Endothelial cell of umbilical vein (primary cell): Measurements from ENCODE around the gene BCAS2. TPM values are rescaled to one million over a fixed set of nuclear protein-coding genes. Genes with fewer than 3 reads are reported as not detected.

Experiments
- BruUV-seq: library from RNA; stranded (reverse); fragments of 400-500 nt; replicated peaks from 2 replicates; lab custom pipeline; 2021; lab: Mats Ljungman, UMichigan
- CTCF ChIA-PET: fragments of 300-600, 350-600 bp; sonication (Branson Sonifier 250); formaldehyde crosslinking; loops from one replicate; lab custom pipeline; 2021; ENCODE audit warnings: antibody characterized with exemption, inconsistent platforms; lab: Charles Lee
- POLR2A ChIA-PET: fragments of 300-600, 350-600 bp; sonication (Branson Sonifier 250); formaldehyde crosslinking; loops from one replicate; lab custom pipeline; 2021; ENCODE audit warnings: antibody characterized with exemption, inconsistent platforms; lab: Charles Lee
- DNase-seq: peaks from one replicate; pipeline ENCODE4 v3.0.0-alpha.2; 2011; ENCODE audit warnings: low read depth, low spot score
- FAIRE-seq: peaks from 2 replicates; lab custom pipeline; 2011; peaks lifted over from hg19 to GRCh38; lab: Jason Lieb, UNC
- H2AFZ ChIP-seq: 2 replicates; pipeline ENCODE4 v1.6.0; 2012; ENCODE audit warnings: low read depth, low read length, control low read depth, inconsistent platforms
- H3K27ac ChIP-seq: 2 replicates; pipeline ENCODE4 v1.5.1; 2011; ENCODE audit warnings: low read depth, mild to moderate bottlenecking, control low read depth, low read length, moderate library complexity; ENCODE audit not compliant: insufficient read depth
- H3K27me3 ChIP-seq, 2 experiments: 2 replicates each; pipeline versions ENCODE4 v1.6.0 to v1.6.1; 2011; ENCODE audit warnings: low read length in 2 of 2, mixed read lengths in 1 of 2; ENCODE audit not compliant: control insufficient read depth in 2 of 2, insufficient read depth in 2 of 2
- H3K36me3 ChIP-seq, 2 experiments: 2 replicates in 1 of 2; 3 replicates in 1 of 2; pipeline ENCODE4 v1.5.1; 2011; ENCODE audit warnings: low read length in 2 of 2, mild to moderate bottlenecking in 1 of 2, moderate library complexity in 1 of 2; ENCODE audit not compliant: control insufficient read depth in 2 of 2, insufficient read depth in 2 of 2; ENCODE audit errors: extremely low read depth in 1 of 2
- H3K4me1 ChIP-seq: 3 replicates; pipeline ENCODE4 v1.5.1; 2011; ENCODE audit warnings: mild to moderate bottlenecking, low read length; ENCODE audit not compliant: control insufficient read depth, insufficient read depth; ENCODE audit errors: extremely low read depth
- H3K4me2 ChIP-seq: 2 replicates; pipeline ENCODE4 v1.6.1; 2011; ENCODE audit warnings: low read length, control low read depth, mixed read lengths; ENCODE audit not compliant: insufficient read depth
- H3K4me3 ChIP-seq, 3 experiments: fragments of 200-600 bp in 1 of 3; sonication (generic), shearing (Covaris generic) in 1 of 3; replicated peaks in 1 of 3; 2 replicates each; pipeline ENCODE4 v1.5.1; 2011 to 2016; ENCODE audit warnings: control low read depth in 3 of 3, low read length in 3 of 3, mild to moderate bottlenecking in 2 of 3, inconsistent platforms in 1 of 3, low read depth in 1 of 3, moderate library complexity in 1 of 3; ENCODE audit not compliant: insufficient read depth in 1 of 3
- H3K79me2 ChIP-seq: 2 replicates; pipeline ENCODE4 v1.6.0; 2012; ENCODE audit warnings: low read length, inconsistent platforms; ENCODE audit not compliant: control insufficient read depth, insufficient read depth
- H3K9ac ChIP-seq: replicated peaks from 2 replicates; pipeline ENCODE3; 2011; ENCODE audit warnings: low read length, control low read depth; ENCODE audit not compliant: insufficient read depth; ENCODE audit errors: extremely low read depth
- H3K9me1 ChIP-seq: replicated peaks from 3 replicates; pipeline ENCODE4 v1.6.0; 2011; ENCODE audit warnings: mild to moderate bottlenecking, low read length; ENCODE audit not compliant: control insufficient read depth, insufficient read depth; ENCODE audit errors: extremely low read depth
- H3K9me3 ChIP-seq: replicated peaks from 2 replicates; pipeline ENCODE4 v1.5.1; 2012; ENCODE audit warnings: low read length, inconsistent platforms; ENCODE audit not compliant: control insufficient read depth, insufficient read depth
- H4K20me1 ChIP-seq: replicated peaks from 2 replicates; pipeline ENCODE3; 2011; ENCODE audit warnings: mild to moderate bottlenecking, low read length; ENCODE audit not compliant: control insufficient read depth, insufficient read depth; ENCODE audit errors: extremely low read depth
- EZH2 ChIP-seq: IDR thresholded peaks from 2 replicates; pipeline ENCODE4 v1.6.1; 2012; ENCODE audit warnings: borderline replicate concordance, low read depth, mild to moderate bottlenecking, moderate library complexity, low read length, inconsistent platforms; ENCODE audit not compliant: severe bottlenecking
- MYC ChIP-seq: IDR thresholded peaks from one replicate; pipeline ENCODE4 v1.6.1; 2011; ENCODE audit warnings: mild to moderate bottlenecking, low read depth, low read length
- POLR2A ChIP-seq: IDR thresholded peaks from 2 replicates; pipeline ENCODE4 v1.6.1; 2012; ENCODE audit warnings: low read depth, mild to moderate bottlenecking, control low read depth, low read length
- POLR2AphosphoS5 ChIP-seq: IDR thresholded peaks from 2 replicates; pipeline ENCODE4 v1.6.1; 2012; ENCODE audit warnings: low read depth, mild to moderate bottlenecking, control low read depth, low read length, moderate library complexity; ENCODE audit not compliant: insufficient read depth
- dilution Hi-C: fragments of 300-500 bp; cut with MboI; formaldehyde crosslinking; loops from one replicate; pipeline ENCODE4 v1.15.0; 2019; ENCODE audit warnings: low sequenced_read_pairs; ENCODE audit not compliant: extremely low pct_ligation_motif_present
- intact Hi-C: fragments of 100-400 bp; cut with micrococcal nuclease; formaldehyde crosslinking; loops from one replicate; pipeline ENCODE4 v1.10.0; 2022
- polyA plus RNA-seq, 4 experiments: library from polyadenylated mRNA; depleted of rRNA in 3 of 4; stranded (reverse) in 3 of 4; unstranded in 1 of 4; fragments of >200 nt; gene quantifications; 2 replicates each; pipeline versions ENCODE4 v1.2.1 to v1.2.3, GENCODE V29; 2011 to 2012; ENCODE audit warnings: missing spikeins in 1 of 4
- total RNA-seq: library from RNA; stranded (reverse); gene quantifications from 2 replicates; pipeline ENCODE4 v1.2.3, GENCODE V29; 2021

The BCAS2 gene
- total and polyA plus RNA-seq, 2 donors (not counting 3 experiments of a cell fraction or from before 2014, with no cell fraction given) = 12.5 to 43.5 TPM

DNA sequence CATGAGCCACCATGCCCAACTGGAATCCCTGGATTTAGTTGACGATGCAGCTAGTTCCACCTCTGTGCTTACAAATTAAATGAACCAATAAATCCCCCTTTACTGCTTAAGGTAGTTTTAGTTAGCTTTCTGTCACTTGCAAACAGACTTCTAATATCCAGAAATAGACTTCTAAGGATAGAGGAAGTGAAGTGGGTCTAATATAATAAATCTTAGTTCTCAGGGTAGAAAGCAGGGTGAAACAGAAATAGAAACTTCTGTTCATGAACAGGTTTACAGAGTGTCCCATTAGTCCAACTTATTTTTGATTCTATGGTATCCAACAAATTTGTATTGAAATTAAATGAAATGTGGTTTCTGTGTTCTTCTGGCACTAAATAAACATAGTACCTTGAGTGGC lies 20.1 kb downstream of the BCAS2 start:
- FAIRE-seq (no peak), DNase-seq (no peak)
- Histone ChIP-seq H3K9ac (no peak overlapping the region), H3K27me3 (no peaks in the 10 kb centered on the region), H3K4me1 (no peaks in the 10 kb centered on the region), H3K36me3 (no peaks in the 10 kb centered on the region), H3K4me3 (no peak overlapping the region), H3K4me2 (no peak overlapping the region), H2AFZ (no peak overlapping the region), H3K9me1 (no peaks in the 10 kb centered on the region), H3K27ac (no peak overlapping the region), H4K20me1 (no peaks in the 10 kb centered on the region), H3K9me3 (no peaks in the 10 kb centered on the region), H3K79me2 (no peaks in the 10 kb centered on the region)
- dilution Hi-C loops (no loop called here), intact Hi-C loops (no loop called here)
- ChIA-PET CTCF (interaction anchor here (1.4 kb wide), 1 partner anchor 9 kb away, joined by 3 read pairs; no protein-coding TSS in a partner anchor), POLR2A (no interaction called here)
- TF ChIP-seq POLR2AphosphoS5 = no peak
- no TSS peak for BruUV-seq

DNA sequence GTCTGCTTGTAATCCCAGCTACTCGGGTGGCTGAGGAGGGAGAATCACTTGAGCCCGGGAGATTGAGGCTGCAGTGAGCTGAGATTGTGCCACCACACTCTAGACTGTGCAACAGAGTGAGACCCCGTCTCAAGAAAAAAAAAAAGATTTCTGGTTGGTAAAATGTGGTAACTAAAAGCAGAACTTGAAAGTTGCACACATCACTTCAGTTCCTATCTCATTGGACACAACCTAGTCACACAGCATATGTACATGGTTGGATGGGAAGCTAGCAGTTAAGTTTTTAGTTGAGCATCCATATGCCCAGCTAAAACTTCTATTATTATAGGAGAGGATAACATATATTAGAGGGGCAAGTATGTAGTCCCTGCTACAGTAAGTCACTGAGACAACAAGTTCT lies 22.1 kb downstream of the BCAS2 start:
- Histone ChIP-seq H3K9ac (no peak overlapping the region), H3K4me2 (no peak overlapping the region), H3K27ac (no peak overlapping the region), H3K79me2 (no peaks in the 10 kb centered on the region), H3K9me3 (no peaks in the 10 kb centered on the region), H3K4me3 (no peak overlapping the region), H3K4me1 (no peaks in the 10 kb centered on the region), H3K9me1 (no peaks in the 10 kb centered on the region), H2AFZ (no peak overlapping the region), H4K20me1 (no peaks in the 10 kb centered on the region), H3K27me3 (no peaks in the 10 kb centered on the region), H3K36me3 (no peaks in the 10 kb centered on the region)
- no TSS peak for BruUV-seq
- no peak for FAIRE-seq
- POLR2A ChIA-PET = no interaction called here
- intact Hi-C loops (loop anchor here (5.0 kb wide), 1 partner anchor 212 kb away; no protein-coding TSS in a partner anchor), dilution Hi-C loops (no loop called here)
- no peak for TF ChIP-seq EZH2
- no peak for TF ChIP-seq POLR2A
- TF ChIP-seq MYC = no peak
- TF ChIP-seq POLR2AphosphoS5 = no peak
- CTCF ChIA-PET = interaction anchor here (0.9 to 1.3 kb wide), 2 partner anchors 11 to 212 kb away, joined by 3 to 5 read pairs; no protein-coding TSS in a partner anchor
- DNase-seq = no peak
